ENCODE measurements around the gene WDR77. TPM values are rescaled to one million over a fixed set of nuclear protein-coding genes. Genes with fewer than 3 reads are reported as not detected.
A peak's percentile ranks its signal among the peaks of the same experiment; 100 is the strongest.

WDR77 gene
- total and polyA plus RNA-seq, 9 of the 15 experiments (the other 6 are each of a cell fraction or from before 2014, with no cell fraction given): 20.6 to 160 (median 75.3) TPM

GRCh38 chr1:111467865-111468716 is 19.0 kb upstream of the WDR77 start (continued):
- TF ChIP-seq CEBPZ (IDR thresholded peaks at IDR 0.05; ENCODE audit: borderline replicate concordance, low read depth, low read length) (no peak), DPF2 (IDR thresholded peaks at IDR 0.05) (peak; percentile 70; the same call in 1 of the 2 replicates), MAFG (tag; conservative IDR thresholded peaks at IDR 0.05) (peak; percentile 87), PTBP1 (IDR thresholded peaks at IDR 0.05; ENCODE audit: low read depth, low read length) (no peak), MEIS2 (IDR thresholded peaks at IDR 0.05; ENCODE audit: partially characterized antibody) (peak; percentile 80), TOE1 (IDR thresholded peaks at IDR 0.05; ENCODE audit: borderline replicate concordance) (no peak), TOE1 (CRISPR knock-in tag; IDR thresholded peaks at IDR 0.05; ENCODE audit: borderline replicate concordance, low read depth) (no peak), NR2C1 (IDR thresholded peaks at IDR 0.05) (no peak), NR2C1 (tag; IDR thresholded peaks at IDR 0.05) (0 out of 2 replicates have a peak, but pooled peaks have one; percentile 41), PKNOX1 (IDR thresholded peaks at IDR 0.05) (peak; percentile 86), MAZ (CRISPR knock-in tag; conservative IDR thresholded peaks at IDR 0.05 in 1 of 2, IDR thresholded peaks at IDR 0.05 in 1 of 2) (peak in 1 of 2 experiments; percentile 67; a peak in 2 of 4 replicates), HDGF (IDR thresholded peaks at IDR 0.05) (no peak), SMARCA4 (IDR thresholded peaks at IDR 0.05) (peak; percentile 56), ARID1B (IDR thresholded peaks at IDR 0.05) (peak; percentile 58; the same call in 1 of the 2 replicates), ZNF232 (CRISPR knock-in tag; IDR thresholded peaks at IDR 0.05) (no peak), ZNF3 (CRISPR knock-in tag; IDR thresholded peaks at IDR 0.05) (no peak), GATA2 (CRISPR knock-in tag; IDR thresholded peaks at IDR 0.05) (peak; percentile 30; the same call in 1 of the 2 replicates), ETV5 (CRISPR knock-in tag; IDR thresholded peaks at IDR 0.05; ENCODE audit: low read depth) (no peak), XRCC5 (IDR thresholded peaks at IDR 0.05; ENCODE audit: low read depth, low read length) (no peak), VEZF1 (CRISPR knock-in tag; IDR thresholded peaks at IDR 0.05) (peak; percentile 58; the same call in 1 of the 2 replicates), HDAC1 (IDR thresholded peaks at IDR 0.05) (peak in 1 of 2 experiments; percentile 53; a peak in 2 of 4 replicates), SOX6 (IDR thresholded peaks at IDR 0.05) (peak; percentile 66), RBFOX2 (IDR thresholded peaks at IDR 0.05; ENCODE audit: low read depth, low read length) (no peak), MCM2 (IDR thresholded peaks at IDR 0.05; ENCODE audit: low read depth) (no peak)
